ENCODE results near the gene PHF14.

DNA sequence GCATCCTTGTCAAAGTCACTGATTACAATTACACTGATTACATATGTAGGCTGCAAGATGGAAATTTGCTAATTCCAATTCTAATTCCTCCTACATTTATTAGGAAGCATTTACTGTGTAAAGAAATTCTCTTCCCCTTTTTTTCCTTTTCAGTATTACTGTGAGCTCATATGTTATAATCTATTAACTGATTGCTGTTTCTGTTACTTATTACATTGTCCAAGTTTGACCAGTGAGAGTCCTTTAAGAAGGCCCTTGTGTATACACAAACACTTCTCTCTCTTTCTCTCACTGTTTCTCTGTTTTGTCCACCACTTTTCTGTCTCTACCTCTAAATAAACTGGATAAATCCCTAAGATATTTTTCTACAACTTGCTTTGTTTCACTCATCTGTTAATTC lies 31.5 kb downstream of the PHF14 start:
- TF ChIP-seq GATA2 (IDR thresholded peaks at IDR 0.05; ENCODE audit: low read depth, low read length) (no peak), GATA3 (IDR thresholded peaks at IDR 0.05; ENCODE audit: low read depth, low read length) (no peak)
